Suprapubic skin (tissue), 4 donors: ENCODE data around the gene STAB2. TPM values are rescaled to one million over a fixed set of nuclear protein-coding genes. Genes with fewer than 3 reads are reported as not detected.

Experiments used
- DNase-seq, 2 donors: peaks; one replicate each; pipeline ENCODE4 v3.0.0-alpha.2; 2019; ENCODE audit warnings: low spot score in 2 of 2
- H3K27ac ChIP-seq: fragments of 200-600 bp; sonication (generic); one replicate; pipeline ENCODE4 v1.5.1; 2019
- H3K27me3 ChIP-seq: fragments of 200-600 bp; sonication (generic); one replicate; pipeline ENCODE4 v1.5.1; 2019
- H3K36me3 ChIP-seq: fragments of 200-600 bp; sonication (generic); one replicate; pipeline ENCODE4 v1.5.1; 2019
- H3K4me1 ChIP-seq: fragments of 200-600 bp; sonication (generic); one replicate; pipeline ENCODE4 v1.5.1; 2019
- H3K4me3 ChIP-seq: fragments of 200-600 bp; sonication (generic); one replicate; pipeline ENCODE4 v1.5.1; 2019; ENCODE audit warnings: mild to moderate bottlenecking
- H3K9me3 ChIP-seq: fragments of 200-600 bp; sonication (generic); one replicate; pipeline ENCODE4 v1.5.1; 2019
- CTCF ChIP-seq, 2 donors: fragments of 200-600 bp in 1 of 2; fragments of 450-650 bp in 1 of 2; sonication (generic) in 1 of 2; IDR thresholded peaks; one replicate each; pipeline ENCODE4 v1.5.1; 2016 to 2019; ENCODE audit warnings: antibody characterized with exemption in 2 of 2, mild to moderate bottlenecking in 1 of 2, moderate library complexity in 1 of 2
- EP300 ChIP-seq: sonication (generic); formaldehyde crosslinking; IDR thresholded peaks from one replicate; pipeline ENCODE4 v1.6.1; 2017; ENCODE audit warnings: antibody characterized with exemption
- POLR2A ChIP-seq, 2 donors: fragments of 450-650 bp; IDR thresholded peaks; one replicate each; pipeline ENCODE4 v1.6.1; 2017; ENCODE audit warnings: antibody characterized with exemption in 2 of 2, mild to moderate bottlenecking in 2 of 2, moderate library complexity in 2 of 2
- POLR2AphosphoS5 ChIP-seq, 3 donors: sonication (generic); formaldehyde crosslinking; IDR thresholded peaks; one replicate each; pipeline ENCODE4 v1.6.1; 2017; ENCODE audit warnings: antibody characterized with exemption in 3 of 3
- WGBS: methylation state at CpG from one replicate; pipeline ENCODE4 v1.1.5; 2018; 5-methylcytosine and 5-hydroxymethylcytosine counted together
- total RNA-seq, 4 donors: library from RNA; depleted of rRNA; stranded (reverse); fragments of >200 nt; gene quantifications; one replicate each; pipeline ENCODE4 v1.1.0, GENCODE V29; 2016

STAB2 gene
- total RNA-seq, 4 donors from 2014 or later, result 0.34 TPM; not detected in 3

DNA sequence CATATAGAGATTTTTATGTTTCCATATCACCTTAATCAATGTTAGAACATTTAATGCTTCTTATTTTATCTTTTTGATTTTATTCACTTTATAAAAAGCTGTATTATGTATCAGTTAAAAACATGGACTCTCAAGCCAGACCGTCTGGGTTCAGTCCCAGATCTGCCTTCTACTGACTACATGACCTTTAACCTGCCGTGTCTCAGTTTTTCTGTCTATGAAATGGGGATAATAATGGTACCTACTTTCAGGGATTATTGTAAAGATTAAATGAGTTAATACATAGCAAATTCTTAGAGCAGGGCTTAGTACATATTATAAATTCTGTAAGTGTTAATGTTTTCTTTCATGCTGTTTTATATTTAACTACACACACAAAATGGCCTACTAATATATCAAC, 50.4 kb downstream of the STAB2 start:
- 88% methylated on average over 2 of the region's 2 CpGs for WGBS
- DNase-seq, result no peak
- Histone ChIP-seq H3K4me1 (no peaks in the 10 kb centered on the region), H3K9me3 (no peaks in the 10 kb centered on the region), H3K27me3 (peaks cover 3% of the 10 kb centered on the region), H3K27ac (no peak overlapping the region), H3K36me3 (no peaks in the 10 kb centered on the region), H3K4me3 (no peak overlapping the region)
- TF ChIP-seq POLR2A (IDR thresholded peaks at IDR 0.05), result no peak
- TF ChIP-seq EP300, result no peak
- no peak for TF ChIP-seq CTCF (IDR thresholded peaks at IDR 0.05)
- TF ChIP-seq POLR2AphosphoS5 (IDR thresholded peaks at IDR 0.05), result no peak

- H3K4me1 ChIP-seq, result no peaks in the 10 kb centered on the region
- H3K27me3 ChIP-seq, result peaks cover 3% of the 10 kb centered on the region
- no peaks in the 10 kb centered on the region for H3K36me3 ChIP-seq
- no peak overlapping the region for H3K4me3 ChIP-seq
- H3K9me3 ChIP-seq, result no peaks in the 10 kb centered on the region
- WGBS, result 81% methylated on average over 6 of the region's 6 CpGs
- no peak for DNase-seq
- no peak for TF ChIP-seq EP300
- TF ChIP-seq POLR2A (IDR thresholded peaks at IDR 0.05), result no peak
- no peak for TF ChIP-seq POLR2AphosphoS5 (IDR thresholded peaks at IDR 0.05)
- TF ChIP-seq CTCF (IDR thresholded peaks at IDR 0.05), result no peak
- no peak overlapping the region for H3K27ac ChIP-seq
Measured at GRCh38 chr12:103639983-103640382, 52.9 kb downstream of the STAB2 start.

GRCh38 chr12:103640410-103640809, 53.3 kb downstream of the STAB2 start:
- WGBS, result 55% methylated on average over 1 of the region's 1 CpG
- TF ChIP-seq POLR2AphosphoS5 (IDR thresholded peaks at IDR 0.05) (no peak), POLR2A (IDR thresholded peaks at IDR 0.05) (no peak), CTCF (IDR thresholded peaks at IDR 0.05) (no peak), EP300 (no peak)
- H3K27ac ChIP-seq, result no peak overlapping the region
- H3K9me3 ChIP-seq, result no peaks in the 10 kb centered on the region
- no peak overlapping the region for H3K4me3 ChIP-seq
- no peaks in the 10 kb centered on the region for H3K4me1 ChIP-seq
- no peak for DNase-seq
- no peaks in the 10 kb centered on the region for H3K36me3 ChIP-seq
- peaks cover 3% of the 10 kb centered on the region for H3K27me3 ChIP-seq

DNA sequence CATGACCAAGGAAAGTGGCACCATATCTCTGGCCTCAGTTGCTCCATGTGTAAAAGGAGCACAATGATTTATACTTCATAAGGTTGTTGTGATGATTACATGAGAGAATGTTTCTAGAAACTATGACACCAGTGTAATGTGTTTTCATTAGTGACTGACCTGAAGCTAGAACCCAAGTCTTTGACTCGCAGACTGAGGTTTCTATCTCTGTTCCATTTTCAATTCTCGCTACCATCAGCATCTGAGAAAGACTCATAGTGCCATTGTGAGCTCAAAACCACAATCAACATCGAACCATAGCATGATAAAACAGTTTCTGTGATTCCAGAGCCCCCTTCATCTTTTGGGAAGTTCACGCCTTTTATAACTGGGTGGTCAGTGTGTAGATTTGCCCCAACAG, 53.8 kb downstream of the STAB2 start:
- H3K27ac ChIP-seq, result no peak overlapping the region
- DNase-seq, result no peak
- no peaks in the 10 kb centered on the region for H3K9me3 ChIP-seq
- TF ChIP-seq EP300, result no peak
- no peak for TF ChIP-seq POLR2A (IDR thresholded peaks at IDR 0.05)
- TF ChIP-seq CTCF (IDR thresholded peaks at IDR 0.05), result no peak
- TF ChIP-seq POLR2AphosphoS5 (IDR thresholded peaks at IDR 0.05), result no peak
- H3K27me3 ChIP-seq, result peaks cover 3% of the 10 kb centered on the region
- H3K4me1 ChIP-seq, result no peaks in the 10 kb centered on the region
- no peaks in the 10 kb centered on the region for H3K36me3 ChIP-seq
- H3K4me3 ChIP-seq, result no peak overlapping the region
- 92% methylated on average over 4 of the region's 4 CpGs for WGBS

DNA sequence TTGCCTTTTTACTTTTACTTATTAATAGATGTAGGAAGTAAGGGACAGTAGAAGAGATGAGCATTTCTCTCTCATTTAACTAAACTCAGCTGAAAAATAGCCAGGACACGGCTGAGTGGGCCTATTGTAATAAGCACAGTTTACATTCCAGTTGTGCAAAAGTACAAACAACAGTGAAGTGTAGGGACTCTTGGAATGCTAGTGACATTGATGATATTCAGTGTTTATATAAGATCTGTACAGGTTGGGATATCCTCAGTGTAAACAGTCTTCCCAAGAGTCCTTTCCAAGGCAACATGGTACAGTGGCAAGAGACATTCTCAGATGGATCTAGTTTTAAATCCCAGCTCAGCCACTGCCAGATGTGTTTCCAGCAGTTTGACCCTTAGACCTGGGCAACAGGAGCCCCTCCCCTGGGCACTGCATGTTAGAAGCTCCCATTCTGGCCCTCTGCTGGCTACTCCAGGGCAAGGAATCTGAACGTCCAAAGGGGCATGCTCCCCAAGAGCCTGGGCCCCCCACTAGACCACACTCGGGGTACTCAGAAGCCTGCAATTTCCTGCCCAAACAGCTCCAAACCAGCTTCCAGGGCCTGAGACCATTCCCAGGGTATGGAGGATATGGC, 55.3 kb downstream of the STAB2 start:
- 73% methylated on average over 2 of the region's 3 CpGs for WGBS

More for the DNA sequence above, 55.3 kb downstream of the STAB2 start:
- Histone ChIP-seq H3K4me1 (no peaks in the 10 kb centered on the region), H3K36me3 (no peaks in the 10 kb centered on the region), H3K9me3 (no peaks in the 10 kb centered on the region), H3K27me3 (peaks cover 3% of the 10 kb centered on the region), H3K27ac (no peak overlapping the region), H3K4me3 (no peak overlapping the region)
- no peak for DNase-seq
- TF ChIP-seq EP300 (no peak), POLR2AphosphoS5 (IDR thresholded peaks at IDR 0.05) (no peak), CTCF (IDR thresholded peaks at IDR 0.05) (no peak), POLR2A (IDR thresholded peaks at IDR 0.05) (no peak)
